GM21515 (cell line): ENCODE data around the gene NR2F1-AS1.
"Not testable (repeated sequence)": the region's sequence is repeated elsewhere in the genome, so short reads cannot be mapped to it uniquely, and the experiment has no call there.

Experiments
- ATAC-seq: cut with Tn5 transposase; IDR thresholded peaks from one replicate; pipeline ENCODE4 v1.9.1; 2021; ENCODE audit not compliant: unreplicated experiment

Gene NR2F1-AS1

DNA sequence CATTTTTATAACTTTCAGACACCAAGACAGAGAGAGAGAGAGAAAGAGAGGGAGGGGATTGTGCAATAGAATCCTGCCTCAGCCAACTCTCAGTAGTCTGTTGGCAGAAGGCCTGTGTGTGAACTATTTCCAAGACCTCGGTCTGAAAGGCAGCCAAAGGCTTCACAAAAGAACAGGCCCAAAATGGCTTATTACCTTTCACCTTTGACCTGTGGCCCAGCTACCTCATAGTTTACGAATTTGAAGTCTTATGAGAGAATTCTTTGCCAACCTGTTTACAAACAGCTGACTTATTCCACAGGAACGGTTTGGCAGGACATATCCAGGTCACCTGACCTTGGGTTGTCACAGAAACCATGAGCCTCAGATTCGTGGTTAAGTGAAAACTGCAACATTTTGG lies 48.6 kb downstream of the NR2F1-AS1 start:
- ATAC-seq = no peak

DNA sequence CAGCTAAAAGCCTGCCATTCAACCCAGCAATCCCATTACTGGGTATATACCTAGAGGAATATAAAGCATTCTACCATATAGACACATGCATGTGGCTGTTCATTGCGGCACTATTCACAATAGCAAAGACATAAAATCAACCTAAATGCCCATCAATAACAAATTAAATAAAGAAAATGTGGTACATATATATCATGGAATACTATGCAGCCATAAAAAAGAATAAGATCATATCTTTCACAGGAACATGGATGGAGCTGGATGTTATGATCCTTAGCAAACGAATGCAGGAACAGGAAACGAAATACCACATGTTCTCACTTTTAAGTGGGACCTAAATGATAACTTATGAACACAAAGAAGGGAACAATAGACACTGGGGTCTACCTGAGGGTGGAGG lies 59.2 kb downstream of the NR2F1-AS1 start:
- ATAC-seq = not testable (repeated sequence)

DNA sequence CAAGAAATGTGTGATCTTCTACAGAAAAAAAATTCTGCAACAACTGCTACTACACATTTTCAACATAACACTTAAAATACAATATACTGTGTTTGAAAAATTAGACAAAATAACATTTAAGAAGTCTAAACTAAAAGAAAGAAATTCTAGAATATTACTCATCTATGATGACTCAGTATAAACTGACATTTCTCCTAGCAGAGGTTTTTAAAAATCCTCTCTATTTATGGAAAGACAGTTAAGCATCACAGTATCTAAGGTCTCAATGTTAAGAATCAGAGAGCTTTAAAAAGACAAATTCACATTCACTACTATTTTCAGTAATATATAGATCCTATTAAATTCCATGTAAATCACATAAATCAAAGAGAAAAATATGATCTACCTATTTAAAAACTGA lies 61.3 kb downstream of the NR2F1-AS1 start:
- ATAC-seq = no peak

DNA sequence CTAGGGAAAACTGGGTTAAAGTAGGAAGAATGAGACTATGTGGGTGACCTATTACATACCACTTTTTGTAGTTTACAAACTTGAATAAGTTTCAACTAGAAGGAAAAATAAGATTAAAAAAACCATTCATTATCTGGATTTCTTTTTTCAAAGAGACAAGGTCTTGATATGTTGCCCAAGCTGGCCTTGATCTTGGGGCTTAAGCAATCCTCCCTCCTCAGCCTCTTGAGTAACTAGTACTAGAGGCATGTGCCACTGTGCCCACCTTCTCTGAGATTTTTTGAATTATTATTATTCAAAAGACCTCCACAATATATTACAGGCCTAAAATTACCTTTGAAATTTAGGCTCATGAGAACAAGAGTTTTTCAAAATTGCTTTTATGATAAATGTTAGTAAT lies 63.2 kb downstream of the NR2F1-AS1 start:
- ATAC-seq = no peak

DNA sequence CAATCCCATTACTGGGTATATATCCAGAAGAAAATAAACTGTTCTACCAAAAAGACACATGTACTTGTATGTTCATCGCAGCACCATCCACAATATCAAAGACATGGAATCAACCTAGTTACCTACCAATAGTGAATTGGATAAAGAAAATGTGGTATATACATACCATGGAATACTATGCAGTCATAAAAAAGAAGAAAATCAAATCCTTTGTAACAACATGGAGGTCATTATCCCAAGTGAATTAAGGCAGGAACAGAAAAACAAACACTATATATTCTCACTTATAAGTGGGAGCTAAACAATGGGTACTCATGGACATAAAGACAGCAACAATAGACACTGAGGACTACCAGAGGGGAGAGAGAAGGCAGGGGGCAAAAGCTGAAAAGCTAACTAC lies 67.7 kb downstream of the NR2F1-AS1 start:
- ATAC-seq = no peak

DNA sequence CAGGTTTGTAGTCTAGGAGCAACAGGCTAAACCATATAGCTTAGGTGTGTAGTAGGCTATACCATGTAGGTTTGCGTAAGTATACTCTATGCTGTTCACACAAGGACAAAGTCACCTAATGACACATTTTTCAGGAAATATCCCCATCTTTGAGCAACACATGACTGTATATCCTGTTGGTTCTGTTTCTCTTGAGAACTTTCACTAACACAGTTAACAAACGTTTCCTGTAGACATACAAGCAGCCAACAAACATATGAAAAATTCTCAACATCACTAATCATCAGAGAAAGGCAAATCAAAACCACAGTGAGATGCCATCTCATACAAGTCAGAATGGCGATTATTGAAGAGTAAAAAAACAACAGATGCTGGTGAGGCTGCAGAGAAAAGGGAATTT lies 68.2 kb downstream of the NR2F1-AS1 start:
- ATAC-seq = no peak

DNA sequence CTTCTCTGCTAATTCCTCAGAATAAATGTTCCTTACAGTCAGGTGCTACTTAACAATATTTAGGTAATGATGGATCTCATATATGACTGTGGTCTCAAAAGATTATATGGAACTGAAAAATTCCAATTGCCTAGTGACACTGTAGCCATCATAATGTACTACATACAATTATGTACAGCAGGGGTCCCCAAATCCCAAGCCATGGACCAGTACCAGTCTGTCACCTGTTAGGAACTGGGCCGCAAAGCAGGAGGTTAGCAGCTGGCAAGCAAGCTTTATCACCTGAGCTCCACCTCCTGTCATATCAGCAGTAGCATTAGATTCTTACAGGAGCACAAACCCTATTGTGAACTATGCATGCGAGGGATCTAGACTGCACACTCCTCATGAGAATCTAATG lies 69.6 kb downstream of the NR2F1-AS1 start:
- ATAC-seq = no peak

DNA sequence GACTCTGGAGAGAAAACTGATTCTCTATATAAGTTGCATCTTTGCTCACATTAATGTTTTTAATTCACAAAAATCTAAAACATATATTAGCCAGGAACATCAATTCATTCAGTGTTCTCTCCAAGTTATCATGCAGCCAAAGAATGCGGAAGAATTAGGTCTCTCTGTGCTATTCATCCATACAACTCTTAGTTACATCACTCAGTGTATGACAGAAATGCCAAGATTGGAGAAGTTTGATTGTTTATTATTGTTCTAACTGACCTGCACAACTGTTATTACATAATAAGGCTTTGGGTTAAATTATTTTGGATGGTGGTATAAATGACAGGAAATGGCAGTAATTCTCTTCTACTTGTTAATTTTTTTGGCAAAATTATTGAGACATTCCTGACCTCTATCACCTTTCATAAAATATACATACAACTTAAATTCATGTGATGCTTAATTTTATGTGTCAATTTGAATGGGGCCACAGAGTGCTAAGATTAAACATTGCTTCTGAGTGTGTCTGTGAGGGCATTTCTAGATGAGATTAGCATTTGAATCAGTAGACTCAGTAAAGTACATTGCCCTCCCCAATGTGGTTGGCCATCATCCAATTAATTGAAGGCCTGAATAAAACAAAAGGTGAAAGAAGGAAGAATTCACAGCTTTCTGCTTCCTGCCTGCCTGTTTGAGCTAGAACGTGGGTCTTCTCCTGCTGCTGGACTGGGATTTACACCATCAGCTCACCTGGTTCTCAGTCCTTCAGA lies 70.2 kb downstream of the NR2F1-AS1 start:
- ATAC-seq = no peak

DNA sequence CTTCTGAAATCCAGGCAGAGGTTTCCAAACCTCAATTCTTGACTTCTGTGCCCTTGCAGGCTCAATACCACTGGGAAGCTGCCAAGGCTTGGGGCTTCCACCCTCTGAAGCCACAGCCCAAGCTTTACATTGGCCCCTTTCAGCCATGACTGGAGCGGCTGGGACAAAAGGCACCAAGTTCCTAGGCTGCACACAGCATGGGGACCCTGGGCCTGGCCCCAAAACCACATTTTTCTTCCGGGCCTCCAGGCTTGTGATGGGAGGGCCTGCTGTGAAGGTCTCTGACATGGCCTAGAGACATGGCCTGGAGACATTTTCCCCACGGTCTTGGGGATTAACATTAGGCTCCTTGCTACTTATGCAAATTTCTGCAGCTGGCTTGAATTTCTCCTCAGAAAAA lies 75.5 kb downstream of the NR2F1-AS1 start:
- ATAC-seq = not testable (repeated sequence)

DNA sequence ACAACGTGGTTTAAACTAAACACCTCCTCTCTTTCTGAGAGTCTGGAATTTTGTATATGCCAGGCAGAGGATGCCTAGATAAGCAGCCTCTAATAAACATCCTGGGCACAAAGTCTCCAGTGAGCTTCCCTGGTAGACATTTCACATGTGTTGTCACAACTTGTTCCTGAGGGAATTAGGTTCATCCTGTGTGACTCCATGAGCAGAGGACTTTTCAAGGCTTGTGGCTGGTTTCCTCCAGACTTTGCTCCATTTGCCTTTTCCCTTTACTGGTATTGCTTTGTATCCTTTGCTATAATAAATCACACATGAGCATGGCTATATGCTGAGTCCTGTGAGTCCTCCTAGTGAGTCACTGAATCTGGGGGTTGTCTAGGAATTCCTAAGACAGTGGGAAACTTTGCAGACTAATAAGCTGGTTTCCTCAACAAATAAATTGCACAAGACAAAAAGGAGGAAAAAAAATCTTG lies 77.4 kb downstream of the NR2F1-AS1 start:
- no peak for ATAC-seq

DNA sequence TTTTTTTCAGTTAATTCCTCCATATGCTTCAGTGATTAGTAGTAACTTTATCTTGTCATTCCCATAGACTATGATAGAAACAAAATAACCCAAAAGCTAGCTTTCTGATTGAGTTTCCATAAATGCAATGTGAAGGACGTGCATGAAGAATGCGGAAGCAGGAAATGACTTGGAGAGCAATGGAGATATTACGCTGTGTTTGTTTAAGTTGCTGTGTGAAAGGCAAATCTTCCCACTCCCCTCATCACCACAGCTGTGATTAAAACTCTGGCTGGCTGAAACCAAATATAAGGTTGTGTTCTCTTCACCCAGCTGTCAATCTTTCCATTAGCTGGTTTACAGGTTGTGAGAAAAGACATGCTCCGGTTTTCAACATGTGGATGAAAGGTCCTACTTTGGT lies 83.9 kb downstream of the NR2F1-AS1 start:
- ATAC-seq = no peak

DNA sequence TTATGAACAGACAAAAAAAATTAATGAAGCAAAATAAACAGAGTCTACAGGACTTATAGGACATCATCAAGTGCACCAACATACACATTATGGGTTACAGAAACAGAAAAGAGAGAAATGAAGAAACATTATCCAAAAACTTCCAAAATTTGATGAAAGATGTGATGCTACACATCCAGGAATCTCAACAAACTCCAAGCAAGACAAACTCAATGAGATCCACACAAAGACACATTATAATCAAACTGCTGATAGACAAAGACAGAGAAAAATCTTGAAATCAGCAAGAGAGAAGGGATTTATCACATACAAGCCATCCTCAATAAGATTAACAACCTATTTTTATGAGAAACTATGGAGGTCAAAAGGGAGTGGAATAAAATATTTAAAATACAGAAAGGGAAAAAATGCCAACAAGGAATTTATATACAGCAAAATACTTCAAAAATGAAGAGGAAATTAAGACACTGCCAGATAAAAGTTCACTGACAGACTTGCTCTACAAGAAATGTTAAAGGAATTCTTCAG lies 101.0 kb downstream of the NR2F1-AS1 start:
- no peak for ATAC-seq

DNA sequence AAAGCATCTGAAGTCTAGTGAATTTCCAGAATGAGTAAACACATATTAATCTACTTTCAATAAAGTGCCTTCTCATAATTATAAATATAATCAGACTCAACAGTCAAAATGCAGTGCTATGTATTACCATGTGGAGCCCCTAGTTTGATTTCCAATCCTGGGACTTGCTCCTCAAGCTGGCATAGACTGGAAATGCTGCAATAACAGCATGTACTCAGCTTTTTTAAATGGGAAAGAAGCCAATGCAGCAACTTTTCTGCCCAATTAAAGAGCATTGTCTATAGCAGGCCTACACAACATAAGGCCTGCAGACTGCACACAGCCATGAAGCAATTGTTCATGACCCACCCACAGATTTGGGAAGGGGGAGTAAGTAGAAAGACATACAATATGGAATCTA lies 103.2 kb downstream of the NR2F1-AS1 start:
- no peak for ATAC-seq

DNA sequence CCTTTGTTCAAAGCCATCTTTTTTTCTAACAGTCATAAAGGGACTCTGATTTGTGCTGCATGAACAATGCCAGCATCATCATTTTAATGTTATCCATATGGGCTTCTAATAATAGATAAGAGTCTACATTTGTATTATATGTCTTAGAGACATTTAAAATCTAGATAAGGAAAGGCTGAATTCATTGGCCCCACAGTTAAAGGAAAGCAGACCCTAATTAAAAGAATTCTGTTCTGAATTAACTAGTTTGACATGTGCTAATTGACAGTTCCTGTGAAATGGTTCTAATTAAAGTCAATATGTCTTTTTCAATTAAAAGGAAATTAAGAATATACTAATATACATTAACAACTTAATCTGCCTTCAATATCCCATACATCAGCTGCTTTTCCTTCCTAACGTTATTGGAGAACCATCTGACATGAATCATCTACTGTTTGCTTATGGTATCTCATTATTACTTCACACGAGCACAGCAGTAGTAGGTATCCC lies 104.7 kb downstream of the NR2F1-AS1 start:
- no peak for ATAC-seq

DNA sequence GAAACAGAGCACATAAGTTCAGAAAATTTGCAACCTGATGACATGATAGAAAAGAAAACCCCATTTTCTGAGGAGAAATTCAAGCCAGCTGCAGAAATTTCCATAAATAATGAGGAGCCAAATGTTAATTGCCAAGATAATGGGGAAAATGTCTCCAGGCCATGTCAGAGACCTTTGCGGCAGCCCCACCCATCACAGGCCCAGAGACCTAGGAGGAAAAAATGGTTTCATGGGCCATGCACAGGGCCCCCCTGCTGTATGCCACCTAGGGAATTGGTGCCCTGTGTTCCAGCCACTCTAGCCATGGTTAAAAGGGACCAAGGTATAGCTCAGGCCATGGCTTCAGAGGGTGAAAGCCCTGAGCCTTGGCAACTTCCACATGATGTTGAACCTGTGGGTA lies 118.1 kb downstream of the NR2F1-AS1 start:
- ATAC-seq = no peak

DNA sequence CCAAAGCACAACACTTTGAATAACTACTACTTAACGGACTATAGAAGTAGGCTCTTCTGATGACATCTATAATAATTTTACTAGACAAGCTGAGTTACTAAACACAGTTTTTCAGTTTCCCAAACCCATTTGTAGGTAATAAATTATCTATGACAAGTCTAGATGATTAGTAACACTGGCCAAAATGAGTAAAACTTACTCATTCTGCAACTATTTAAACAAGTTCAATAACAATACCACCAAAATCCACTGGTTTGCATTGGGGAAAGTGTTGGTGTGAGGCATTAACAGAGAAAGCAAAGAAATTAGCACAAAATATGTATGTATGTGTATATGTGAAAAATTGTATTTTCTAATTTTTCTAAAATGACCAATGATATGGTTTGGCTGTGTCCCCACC lies 119.3 kb downstream of the NR2F1-AS1 start:
- no peak for ATAC-seq

DNA sequence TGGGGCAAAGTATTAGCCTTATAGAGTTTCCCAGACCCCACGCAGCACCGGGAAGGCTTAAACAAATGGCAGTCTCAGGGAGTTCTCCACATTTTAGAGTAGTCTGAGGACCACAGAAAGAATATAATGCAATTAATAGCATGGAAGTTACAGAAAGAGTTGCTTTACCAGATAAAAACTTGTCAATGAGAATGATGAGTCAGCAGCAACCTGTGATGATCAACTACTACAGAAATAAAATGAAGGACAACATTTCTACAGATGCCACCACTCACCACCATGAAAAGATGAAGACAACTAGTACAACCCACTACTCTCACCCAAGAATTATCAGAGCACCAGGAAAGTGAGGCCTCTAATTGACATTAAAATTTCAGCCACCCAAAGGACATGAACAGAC lies 120.7 kb downstream of the NR2F1-AS1 start:
- ATAC-seq = no peak

DNA sequence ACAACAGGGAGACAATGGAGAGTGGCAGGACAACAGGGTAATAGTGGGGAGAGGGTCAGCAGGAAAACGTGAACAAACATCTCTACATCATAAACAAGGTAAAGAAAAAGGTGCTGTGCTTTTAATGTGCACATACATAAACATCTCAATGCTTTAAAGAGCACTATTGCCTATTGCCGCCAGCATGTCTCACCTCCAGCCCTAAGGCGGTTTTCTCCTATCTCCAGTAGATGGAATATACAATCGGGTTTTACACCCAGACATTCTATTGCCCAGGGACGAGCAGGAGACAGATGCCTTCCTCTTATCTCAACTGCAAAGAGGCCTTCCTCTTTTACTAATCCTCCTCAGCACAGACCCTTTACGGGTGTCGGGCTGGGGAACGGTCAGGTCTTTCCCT lies 124.2 kb downstream of the NR2F1-AS1 start:
- ATAC-seq = not testable (repeated sequence)

DNA sequence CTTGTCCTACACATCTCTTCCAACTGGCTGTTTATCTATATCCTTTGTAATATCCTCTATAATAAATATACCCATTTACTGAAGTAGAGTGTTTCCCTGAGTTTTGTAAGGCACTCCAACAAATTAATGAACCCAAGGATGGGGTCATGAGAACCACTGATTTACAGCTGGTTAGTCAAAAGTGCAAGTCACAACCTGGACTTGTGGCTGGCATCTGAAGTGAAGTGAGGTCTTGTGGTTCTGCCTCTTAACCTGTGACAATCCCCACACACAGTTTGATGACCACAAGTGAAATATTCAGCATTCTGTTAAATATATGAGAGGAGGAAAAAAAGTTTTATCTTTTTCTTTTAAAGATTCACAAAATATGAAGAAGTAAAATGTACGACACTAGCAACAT lies 126.1 kb downstream of the NR2F1-AS1 start:
- ATAC-seq = no peak

DNA sequence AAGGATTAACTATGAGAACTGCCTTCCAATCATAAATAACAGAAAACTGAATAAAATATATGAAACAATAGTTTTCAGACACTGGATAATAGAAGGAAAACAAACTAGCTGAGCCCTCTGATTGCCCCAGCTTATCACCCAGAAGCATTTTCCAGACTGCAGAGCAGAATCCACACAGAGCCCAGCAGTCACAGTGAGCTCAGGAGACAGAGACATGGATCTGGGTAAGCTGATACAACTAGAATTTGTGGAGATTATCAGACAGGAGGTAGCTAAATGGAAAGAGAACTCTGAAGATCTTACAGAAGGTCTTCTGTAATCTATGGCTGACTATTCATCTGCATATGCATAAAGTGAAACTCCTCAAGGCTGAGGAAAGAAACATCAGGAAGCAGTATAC lies 128.8 kb downstream of the NR2F1-AS1 start:
- no peak for ATAC-seq

DNA sequence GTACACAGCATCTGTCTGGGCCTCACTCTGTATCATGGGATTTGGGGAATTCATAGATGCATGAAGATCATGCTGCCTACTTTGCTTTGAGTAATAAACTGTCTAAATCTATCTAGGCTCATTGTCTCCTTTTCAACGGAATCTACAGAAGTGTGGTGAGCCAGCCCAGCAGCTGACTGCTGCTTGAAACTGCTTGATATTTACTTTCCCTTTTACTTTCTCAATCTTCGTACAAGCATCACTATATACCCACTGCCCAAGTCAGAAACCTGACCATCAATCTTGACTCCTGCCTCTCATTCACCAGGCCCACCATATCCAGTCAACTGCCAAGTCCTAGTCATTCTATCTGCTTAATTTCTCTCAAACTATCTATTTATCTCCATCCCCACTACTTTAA lies 142.9 kb downstream of the NR2F1-AS1 start:
- no peak for ATAC-seq

DNA sequence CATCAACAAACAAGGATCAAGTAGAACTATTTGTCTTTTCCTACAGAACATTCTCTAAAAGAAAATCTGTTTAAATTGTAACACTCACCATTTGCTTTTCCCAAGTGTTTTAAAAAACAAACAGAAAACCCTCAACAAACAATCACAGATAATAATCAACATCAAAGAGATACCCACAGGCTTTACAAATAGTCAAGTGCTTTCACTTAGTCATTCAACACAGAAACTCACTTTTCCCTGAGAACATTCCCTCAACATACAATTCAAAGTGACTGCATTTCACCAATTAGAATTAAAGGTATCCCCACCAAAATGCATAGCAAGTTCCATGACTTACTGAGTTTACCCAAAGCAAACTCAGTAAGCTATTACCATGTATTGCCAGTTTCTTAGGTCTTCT lies 144.9 kb downstream of the NR2F1-AS1 start:
- ATAC-seq = no peak

DNA sequence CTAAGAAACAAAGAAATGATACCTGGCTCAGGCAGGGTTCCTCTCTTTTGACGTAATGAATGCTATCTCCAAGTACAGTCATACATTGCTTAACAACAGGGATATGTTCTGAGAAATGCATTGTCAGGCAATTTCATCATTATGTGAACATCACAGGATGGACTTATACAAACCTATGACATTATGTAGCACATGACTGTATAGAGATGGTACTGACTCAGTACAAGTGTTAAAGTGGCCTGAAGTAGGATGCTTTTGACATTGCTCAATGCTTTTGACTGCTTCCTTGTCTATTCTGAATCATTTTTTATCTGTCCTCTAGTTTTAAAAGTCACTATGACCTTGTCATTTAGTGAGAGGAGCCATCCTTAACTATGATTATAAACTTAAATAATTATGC lies 147.6 kb downstream of the NR2F1-AS1 start:
- ATAC-seq = no peak
